WTC11 (cell line): ENCODE results near the gene ASF1A. TPM values are rescaled to one million over a fixed set of nuclear protein-coding genes. Genes with fewer than 3 reads are reported as not detected.
A peak's percentile ranks its signal among the peaks of the same experiment; 100 is the strongest.

Experiments used
- ATAC-seq: fragments of 200-7000 bp; cut with Tn5 transposase; 2 replicates; pipeline ENCODE4 v1.10.0; 2021; ENCODE audit warnings: mild to moderate bottlenecking, moderate library complexity
- CTCF ChIA-PET: fragments of 300-600 bp; sonication (Branson Sonifier 250); formaldehyde crosslinking; loops from one replicate; lab custom pipeline; 2021; ENCODE audit warnings: antibody characterized with exemption; lab: Charles Lee
- POLR2A ChIA-PET: fragments of 350-600 bp; sonication (Branson Sonifier 250); formaldehyde crosslinking; loops from one replicate; lab custom pipeline; 2021; ENCODE audit warnings: antibody characterized with exemption; lab: Charles Lee
- DNase-seq: peaks from one replicate; pipeline ENCODE4 v3.0.0; 2021; ENCODE audit warnings: low spot score
- H3K27ac Mint-ChIP-seq: 2 replicates; pipeline ENCODE4 v1.8.0; 2021; ENCODE audit warnings: mixed read lengths
- H3K27me3 Mint-ChIP-seq: 2 replicates; pipeline ENCODE4 v1.8.0; 2021; ENCODE audit warnings: low read depth, mild to moderate bottlenecking, moderate library complexity, mixed read lengths
- H3K36me3 Mint-ChIP-seq: 2 replicates; pipeline ENCODE4 v1.8.0; 2021; ENCODE audit warnings: mixed read lengths
- H3K4me1 Mint-ChIP-seq: 2 replicates; pipeline ENCODE4 v1.8.0; 2022; ENCODE audit warnings: mixed read lengths
- H3K4me3 Mint-ChIP-seq: 2 replicates; pipeline ENCODE4 v1.8.0; 2021; ENCODE audit warnings: mild to moderate bottlenecking, moderate library complexity, mixed read lengths
- H3K9me3 Mint-ChIP-seq: 2 replicates; pipeline ENCODE4 v1.8.0; 2021; ENCODE audit warnings: mixed read lengths
- ATF2 ChIP-seq: sonication (generic); formaldehyde crosslinking; IDR thresholded peaks from 2 replicates; pipeline ENCODE4 v1.8.1; 2022; ENCODE audit warnings: low read depth, missing genetic modification reagents, borderline replicate concordance
- ATF6 ChIP-seq: sonication (generic); formaldehyde crosslinking; IDR thresholded peaks from 2 replicates; pipeline ENCODE4 v1.8.1; 2023; ENCODE audit warnings: mild to moderate bottlenecking, missing genetic modification reagents
- CBFB ChIP-seq: sonication (generic); formaldehyde crosslinking; IDR thresholded peaks from 2 replicates; pipeline ENCODE4 v1.8.1; 2022; ENCODE audit warnings: mild to moderate bottlenecking, low read depth, missing genetic modification reagents
- EMX1 ChIP-seq: fragments of 250-450 bp; sonication (Bioruptor Pico); IDR thresholded peaks from 2 replicates; pipeline ENCODE4 v1.8.0; 2021; ENCODE audit warnings: mild to moderate bottlenecking
- ERG ChIP-seq: fragments of 250-450 bp; sonication (Bioruptor Pico); IDR thresholded peaks from 2 replicates; pipeline ENCODE4 v1.8.0; 2021; ENCODE audit warnings: mild to moderate bottlenecking
- HMGXB4 ChIP-seq: sonication (generic); formaldehyde crosslinking; IDR thresholded peaks from 2 replicates; pipeline ENCODE4 v1.8.1; 2023; ENCODE audit warnings: mild to moderate bottlenecking, moderate library complexity, missing genetic modification reagents
- IRF2 ChIP-seq: sonication (generic); formaldehyde crosslinking; IDR thresholded peaks from 2 replicates; pipeline ENCODE4 v1.8.0; 2022; ENCODE audit warnings: low read depth, missing genetic modification reagents, borderline replicate concordance
- JUN ChIP-seq: sonication (generic); formaldehyde crosslinking; IDR thresholded peaks from 2 replicates; pipeline ENCODE4 v1.8.0; 2023; ENCODE audit warnings: mild to moderate bottlenecking, missing genetic modification reagents
- PRDM15 ChIP-seq: sonication (generic); formaldehyde crosslinking; IDR thresholded peaks from 2 replicates; pipeline ENCODE4 v1.8.0; 2022; ENCODE audit warnings: missing genetic modification reagents
- SP1 ChIP-seq: sonication (generic); formaldehyde crosslinking; conservative IDR thresholded peaks from 2 replicates; pipeline ENCODE4 v1.8.1; 2022; ENCODE audit warnings: missing genetic modification reagents
- USF1 ChIP-seq: sonication (generic); formaldehyde crosslinking; IDR thresholded peaks from 2 replicates; pipeline ENCODE4 v1.8.0; 2022; ENCODE audit warnings: mild to moderate bottlenecking, missing genetic modification reagents
- USF2 ChIP-seq: sonication (generic); formaldehyde crosslinking; IDR thresholded peaks from 2 replicates; pipeline ENCODE4 v1.8.1; 2023; ENCODE audit warnings: mild to moderate bottlenecking, missing genetic modification reagents, moderate library complexity
- ZBTB43 ChIP-seq: sonication (generic); formaldehyde crosslinking; IDR thresholded peaks from 2 replicates; pipeline ENCODE4 v1.8.1; 2023; ENCODE audit warnings: mild to moderate bottlenecking, missing genetic modification reagents
- ZNF423 ChIP-seq: fragments of 250-450 bp; sonication (Bioruptor Pico); IDR thresholded peaks from 2 replicates; pipeline ENCODE4 v2.1.2; 2022; ENCODE audit warnings: mild to moderate bottlenecking, moderate library complexity
- ZNF512 ChIP-seq: sonication (generic); formaldehyde crosslinking; IDR thresholded peaks from 2 replicates; pipeline ENCODE4 v1.8.1; 2022; ENCODE audit warnings: missing genetic modification reagents, borderline replicate concordance
- total RNA-seq: library from RNA; stranded (reverse); gene quantifications from 3 replicates; pipeline ENCODE4 v1.2.3, GENCODE V29; 2021

The ASF1A gene
- total RNA-seq, 1 experiment from 2014 or later: 36.7 TPM

GRCh38 chr6:118903691-118904090 lies 9.7 kb downstream of the ASF1A start:
- Mint-ChIP-seq H3K4me1 (peaks cover 36% of the 10 kb centered on the region), H3K36me3 (peaks cover 76% of the 10 kb centered on the region), H3K27me3 (no peaks in the 10 kb centered on the region), H3K9me3 (no peaks in the 10 kb centered on the region), H3K4me3 (no peak overlapping the region), H3K27ac (peak overlapping the region; percentile 66)
- ChIA-PET CTCF (no interaction called here), POLR2A (interaction anchor here (1.5 kb wide), 1 partner anchor 10 kb away, joined by 4 read pairs; no protein-coding TSS in a partner anchor)
- ATAC-seq (no peak), DNase-seq (no peak)
- no peak for TF ChIP-seq ZBTB43
- TF ChIP-seq CBFB (CRISPR knock-in tag): no peak
- no peak for TF ChIP-seq EMX1 (CRISPR knock-in tag)
- no peak for TF ChIP-seq HMGXB4 (CRISPR knock-in tag)
- no peak for TF ChIP-seq USF2 (CRISPR knock-in tag)

GRCh38 chr6:118905084-118905483 lies 11.1 kb downstream of the ASF1A start:
- TF ChIP-seq ATF2 (CRISPR knock-in tag): no peak
- no peak for TF ChIP-seq IRF2 (CRISPR knock-in tag)
- no peak for TF ChIP-seq ZNF423 (CRISPR knock-in tag)
- TF ChIP-seq SP1 (CRISPR knock-in tag): no peak
- no peak overlapping the region for H3K4me3 Mint-ChIP-seq
- H3K4me1 Mint-ChIP-seq: peaks cover 22% of the 10 kb centered on the region
- no peak overlapping the region for H3K27ac Mint-ChIP-seq
- no peaks in the 10 kb centered on the region for H3K27me3 Mint-ChIP-seq
- ChIA-PET POLR2A (interaction anchor here (1.5 kb wide), 1 partner anchor 12 kb away, joined by 4 read pairs; no protein-coding TSS in a partner anchor), CTCF (no interaction called here)
- no peaks in the 10 kb centered on the region for H3K9me3 Mint-ChIP-seq
- ATAC-seq (no peak), DNase-seq (no peak)
- H3K36me3 Mint-ChIP-seq: peaks cover 77% of the 10 kb centered on the region

GRCh38 chr6:118905851-118906250 lies 11.9 kb downstream of the ASF1A start:
- CTCF ChIA-PET: no interaction called here
- H3K36me3 Mint-ChIP-seq: peaks cover 80% of the 10 kb centered on the region
- H3K9me3 Mint-ChIP-seq: no peaks in the 10 kb centered on the region
- H3K4me1 Mint-ChIP-seq: peaks cover 14% of the 10 kb centered on the region
- POLR2A ChIA-PET: no interaction called here
- ATAC-seq (no peak), DNase-seq (no peak)
- no peaks in the 10 kb centered on the region for H3K27me3 Mint-ChIP-seq
- no peak overlapping the region for H3K4me3 Mint-ChIP-seq
- no peak overlapping the region for H3K27ac Mint-ChIP-seq
- TF ChIP-seq JUN (CRISPR knock-in tag) (no peak), USF1 (CRISPR knock-in tag) (no peak), ATF6 (CRISPR knock-in tag) (no peak), PRDM15 (CRISPR knock-in tag) (no peak), ZNF512 (CRISPR knock-in tag) (no peak), ERG (CRISPR knock-in tag) (no peak)
